ENCODE results near the gene WDR82.

GRCh38 chr3:52254608-52255007, 23.8 kb downstream of the WDR82 start:
- no peak for TF ChIP-seq GATA2 (IDR thresholded peaks at IDR 0.05; ENCODE audit: low read depth, low read length)
- no peak for TF ChIP-seq GATA3 (IDR thresholded peaks at IDR 0.05; ENCODE audit: low read depth, low read length)

All from SH-SY5Y (cell line).